H9 (cell line): ENCODE results near the gene WDR27. TPM values are rescaled to one million over a fixed set of nuclear protein-coding genes. Genes with fewer than 3 reads are reported as not detected.

ENCODE experiments used
- DNase-seq: peaks from one replicate; pipeline ENCODE4 v3.0.0-alpha.2; 2017
- H2AFZ ChIP-seq: one replicate; pipeline ENCODE4 v1.6.1; 2013; ENCODE audit warnings: mild to moderate bottlenecking, low read length, control low read depth, moderate library complexity
- H2AK5ac ChIP-seq: 2 replicates; pipeline ENCODE4 v1.6.1; 2013; ENCODE audit warnings: low read length, control low read depth, mixed read lengths; ENCODE audit not compliant: insufficient read length
- H2BK120ac ChIP-seq: one replicate; pipeline ENCODE4 v1.6.1; 2013; ENCODE audit warnings: low read depth, mild to moderate bottlenecking, low read length, control low read depth, inconsistent platforms; ENCODE audit not compliant: poor library complexity, severe bottlenecking
- H2BK12ac ChIP-seq: 2 replicates; pipeline ENCODE4 v1.6.1; 2013; ENCODE audit warnings: low read length, control low read depth, mixed read lengths, low read depth; ENCODE audit not compliant: insufficient read length
- H2BK15ac ChIP-seq: 2 replicates; pipeline ENCODE4 v1.6.1; 2013; ENCODE audit warnings: low read depth, low read length, control low read depth
- H2BK20ac ChIP-seq: one replicate; pipeline ENCODE4 v1.6.1; 2013; ENCODE audit warnings: low read depth, mild to moderate bottlenecking, low read length, control low read depth, inconsistent platforms; ENCODE audit not compliant: poor library complexity, severe bottlenecking
- H2BK5ac ChIP-seq: 2 replicates; pipeline ENCODE4 v1.6.1; 2013; ENCODE audit warnings: low read length, control low read depth, mixed read lengths; ENCODE audit not compliant: insufficient read length
- H3K14ac ChIP-seq: 2 replicates; pipeline ENCODE4 v1.6.1; 2013; ENCODE audit warnings: low read length, control low read depth; ENCODE audit not compliant: insufficient read depth
- H3K18ac ChIP-seq: 2 replicates; pipeline ENCODE4 v1.6.1; 2013; ENCODE audit warnings: low read depth, mild to moderate bottlenecking, mixed read lengths, low read length, control low read depth; ENCODE audit not compliant: insufficient read length
- H3K23ac ChIP-seq: 2 replicates; pipeline ENCODE4 v1.6.1; 2013; ENCODE audit warnings: low read length, control low read depth, mixed read lengths, low read depth; ENCODE audit not compliant: insufficient read length
- H3K23me2 ChIP-seq: 2 replicates; pipeline ENCODE4 v1.6.1; 2013; ENCODE audit warnings: low read depth, mild to moderate bottlenecking, mixed read lengths, low read length, control low read depth; ENCODE audit not compliant: insufficient read length, poor library complexity, severe bottlenecking
- H3K27ac ChIP-seq: 2 replicates; pipeline ENCODE4 v1.5.1; 2013; ENCODE audit warnings: low read length, control low read depth, mixed read lengths, low read depth; ENCODE audit not compliant: insufficient read length
- H3K27me3 ChIP-seq: 2 replicates; pipeline ENCODE4 v1.6.1; 2013; ENCODE audit warnings: low read length, control low read depth, inconsistent platforms; ENCODE audit not compliant: insufficient read depth
- H3K4ac ChIP-seq: 2 replicates; pipeline ENCODE4 v1.6.1; 2013; ENCODE audit warnings: low read depth, mild to moderate bottlenecking, control low read depth, inconsistent platforms, low read length, moderate library complexity
- H3K4me1 ChIP-seq: 2 replicates; pipeline ENCODE4 v1.6.1; 2013; ENCODE audit warnings: low read length, control low read depth, inconsistent platforms; ENCODE audit not compliant: insufficient read depth
- H3K4me2 ChIP-seq: 2 replicates; pipeline ENCODE4 v1.6.1; 2013; ENCODE audit warnings: low read length, control low read depth, mixed read lengths; ENCODE audit not compliant: insufficient read length, insufficient read depth
- H3K56ac ChIP-seq: 2 replicates; pipeline ENCODE4 v1.6.1; 2013; ENCODE audit warnings: low read depth, mild to moderate bottlenecking, mixed read lengths, low read length, control low read depth; ENCODE audit not compliant: insufficient read length
- H3K79me1 ChIP-seq: 2 replicates; pipeline ENCODE4 v1.6.1; 2013; ENCODE audit warnings: low read depth, mild to moderate bottlenecking, moderate library complexity, low read length, control low read depth, inconsistent platforms; ENCODE audit not compliant: insufficient read depth, poor library complexity, severe bottlenecking
- H3K79me2 ChIP-seq: 2 replicates; pipeline ENCODE4 v1.6.1; 2013; ENCODE audit warnings: low read length, control low read depth, inconsistent platforms; ENCODE audit not compliant: insufficient read depth
- H3K9ac ChIP-seq: 2 replicates; pipeline ENCODE4 v1.6.1; 2013; ENCODE audit warnings: low read length, control low read depth, mixed read lengths; ENCODE audit not compliant: insufficient read length; ENCODE audit errors: extremely low read depth
- H3K9me3 ChIP-seq: one replicate; pipeline ENCODE4 v1.6.1; 2013; ENCODE audit warnings: low read depth, low read length, inconsistent platforms; ENCODE audit not compliant: control insufficient read depth
- H3T11ph ChIP-seq: one replicate; pipeline ENCODE4 v1.6.1; 2013; ENCODE audit warnings: mild to moderate bottlenecking, low read length, control low read depth, inconsistent platforms
- H4K20me1 ChIP-seq: one replicate; pipeline ENCODE4 v1.6.1; 2013; ENCODE audit not compliant: control insufficient read depth, insufficient read length, insufficient read depth
- H4K5ac ChIP-seq: 2 replicates; pipeline ENCODE4 v1.6.1; 2013; ENCODE audit warnings: low read depth, mild to moderate bottlenecking, mixed read lengths, low read length, control low read depth; ENCODE audit not compliant: insufficient read length
- H4K8ac ChIP-seq: replicated peaks from 2 replicates; pipeline ENCODE4 v1.6.1; 2013; ENCODE audit warnings: low read length, control low read depth, mixed read lengths, low read depth; ENCODE audit not compliant: insufficient read length
- H4K91ac ChIP-seq: 2 replicates; pipeline ENCODE4 v1.6.1; 2013; ENCODE audit warnings: low read depth, mild to moderate bottlenecking, moderate library complexity, mixed read lengths, low read length, control low read depth; ENCODE audit not compliant: insufficient read length
- H3K27ac Mint-ChIP-seq, 3 experiments: 2 replicates in 2 of 3; 3 replicates in 1 of 3; pipeline ENCODE4 v1.8.0; 2020 to 2021; ENCODE audit warnings: mixed read lengths in 3 of 3, mild to moderate bottlenecking in 1 of 3, moderate library complexity in 1 of 3
- H3K27me3 Mint-ChIP-seq: 2 replicates; pipeline ENCODE4 v1.8.0; 2021; ENCODE audit warnings: low read depth, mild to moderate bottlenecking, moderate library complexity, mixed read lengths
- H3K36me3 Mint-ChIP-seq, 3 experiments: 2 replicates in 2 of 3; 3 replicates in 1 of 3; pipeline ENCODE4 v1.8.0; 2020 to 2021; ENCODE audit warnings: low read depth in 3 of 3, mixed read lengths in 3 of 3; ENCODE audit not compliant: insufficient read depth in 1 of 3
- H3K4me1 Mint-ChIP-seq, 2 experiments: 2 replicates each; pipeline ENCODE4 v1.8.0; 2020; ENCODE audit warnings: mixed read lengths in 2 of 2
- H3K4me3 Mint-ChIP-seq, 2 experiments: 2 replicates in 1 of 2; 3 replicates in 1 of 2; pipeline ENCODE4 v1.8.0; 2020 to 2021; ENCODE audit warnings: mild to moderate bottlenecking in 2 of 2, mixed read lengths in 2 of 2, moderate library complexity in 1 of 2
- H3K9me3 Mint-ChIP-seq, 2 experiments: 2 replicates in 1 of 2; 3 replicates in 1 of 2; pipeline ENCODE4 v1.8.0; 2020; ENCODE audit warnings: mild to moderate bottlenecking in 2 of 2, mixed read lengths in 2 of 2, moderate library complexity in 1 of 2
- CTCF ChIP-seq: fragments of 200-600 bp; sonication (generic); conservative IDR thresholded peaks from 3 replicates; pipeline ENCODE4 v1.8.0; 2021; ENCODE audit warnings: antibody characterized with exemption, mild to moderate bottlenecking
- WGBS: extraction: QIAGEN DNeasy Blood & Tissue Kit; methylation state at CpG from one replicate; pipeline ENCODE4 v1.1.7; 2013; ENCODE audit warnings: missing lambda C conversion rate, low lambda C conversion rate, mixed read lengths; ENCODE audit not compliant: insufficient read length; ENCODE audit errors: extremely low coverage; 5-methylcytosine and 5-hydroxymethylcytosine counted together
- total RNA-seq: library from RNA; stranded (reverse); gene quantifications from 2 replicates; pipeline ENCODE4 v1.2.1, GENCODE V29; 2021

The WDR27 gene
- total RNA-seq, 1 experiment from 2014 or later = 48.7 TPM

- no peak overlapping the region for H3K9ac ChIP-seq
- no peaks in the 10 kb centered on the region for H3K79me2 ChIP-seq
- no peak for DNase-seq
- no peak for TF ChIP-seq CTCF
- H2BK120ac ChIP-seq = no peak overlapping the region
- no peak overlapping the region for H2BK5ac ChIP-seq
- no peaks in the 10 kb centered on the region for H3K23me2 ChIP-seq
- H3K18ac ChIP-seq = no peak overlapping the region
- no peak overlapping the region for H2AK5ac ChIP-seq
- no peak overlapping the region for H3K4ac ChIP-seq
- H4K20me1 ChIP-seq = no peaks in the 10 kb centered on the region
- Mint-ChIP-seq H3K27me3 (no peaks in the 10 kb centered on the region), H3K4me1 (0 out of 4 replicates have a peak, but pooled peaks cover 0 to 5% of the 10 kb centered on the region in 2 experiments), H3K4me3 (no peak overlapping the region), H3K36me3 (peaks cover 0 to 5% (median 3%) of the 10 kb centered on the region in 3 experiments; a peak in 3 of 7 replicates), H3K27ac (no peak overlapping the region), H3K9me3 (no peaks in the 10 kb centered on the region)
- no peak overlapping the region for H3K23ac ChIP-seq
- H3K27me3 ChIP-seq = no peaks in the 10 kb centered on the region
- H4K8ac ChIP-seq = no peak overlapping the region
- H3K4me1 ChIP-seq = no peaks in the 10 kb centered on the region
- WGBS = no CpG with 5 or more reads among the region's 7 CpGs
- H2BK20ac ChIP-seq = no peak overlapping the region
- H4K91ac ChIP-seq = no peak overlapping the region
- no peak overlapping the region for H3T11ph ChIP-seq
- no peaks in the 10 kb centered on the region for H3K79me1 ChIP-seq
- no peak overlapping the region for H2BK15ac ChIP-seq
- H3K27ac ChIP-seq = no peak overlapping the region
- H3K56ac ChIP-seq = no peak overlapping the region
- H2BK12ac ChIP-seq = no peak overlapping the region
- no peak overlapping the region for H4K5ac ChIP-seq
- H3K4me2 ChIP-seq = no peak overlapping the region
- no peaks in the 10 kb centered on the region for H3K9me3 ChIP-seq
- no peak overlapping the region for H3K14ac ChIP-seq
- no peak overlapping the region for H2AFZ ChIP-seq
These were observed 202.0 kb downstream of the WDR27 start for GRCh38 chr6:169499848-169500247.
